Measurements from ENCODE around the gene OPRL1. TPM values are rescaled to one million over a fixed set of nuclear protein-coding genes. Genes with fewer than 3 reads are reported as not detected.

OPRL1 gene
- total and polyA plus RNA-seq, 2 of the 8 experiments (the other 6 are each of a cell fraction or from before 2014, with no cell fraction given) = 0.63 to 0.98 TPM

DNA sequence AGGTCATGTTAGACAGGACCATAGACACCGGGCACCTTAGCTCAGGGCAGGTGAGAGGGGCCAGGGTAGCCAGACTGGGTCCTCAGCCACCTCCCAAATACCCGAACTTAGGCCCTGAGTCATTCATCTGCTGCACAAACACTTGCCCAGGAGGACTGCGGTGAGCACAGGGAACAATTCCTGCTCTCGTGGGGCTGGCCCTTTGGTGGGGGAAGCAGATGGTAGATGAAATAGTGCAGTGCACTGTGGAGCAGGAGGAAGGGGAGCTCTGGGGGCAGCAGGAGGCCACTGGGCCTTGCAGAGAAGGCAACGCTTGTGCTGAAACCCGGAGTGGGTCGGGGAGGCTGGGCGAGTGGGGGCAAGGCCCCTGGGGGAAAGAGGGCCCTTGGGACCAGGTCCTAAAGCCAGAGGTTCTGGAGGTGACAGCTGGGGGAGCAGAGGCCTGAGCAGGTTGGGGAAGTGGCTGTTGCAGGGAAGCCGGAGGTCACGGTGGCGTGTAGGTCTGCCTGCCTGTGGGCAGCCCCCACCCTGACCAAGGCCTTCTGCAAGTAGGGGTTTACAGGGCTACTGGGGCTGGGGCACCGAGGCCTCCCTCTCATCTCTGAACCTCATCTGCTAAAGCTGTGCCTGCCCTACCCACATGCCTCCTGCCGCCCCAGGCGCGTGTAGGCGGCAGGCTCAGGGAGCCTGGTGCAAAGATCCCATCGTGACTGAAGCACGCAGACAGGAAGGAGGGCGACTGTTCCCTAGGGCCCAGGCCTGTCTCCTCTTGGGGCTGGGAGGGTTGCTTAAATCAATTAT is 32.2 kb downstream of the OPRL1 start:
- Histone ChIP-seq H3K27me3 (replicated peaks in 1 of 4; ENCODE audit: control insufficient read depth in 3 of 4, extremely low read depth in 1 of 4, insufficient read depth in 3 of 4, low read length in 3 of 4) (no peaks in the 10 kb centered on the region), H3K23me2 (ENCODE audit: low read depth, low read length) (no peaks in the 10 kb centered on the region), H3K36me3 (ENCODE audit: control insufficient read depth in 2 of 4, insufficient read depth in 4 of 4, low read length in 3 of 4) (no peaks in the 10 kb centered on the region), H2AK5ac (ENCODE audit: low read depth, low read length) (no peak overlapping the region), H3K79me1 (ENCODE audit: low read depth, low read length) (no peaks in the 10 kb centered on the region), H3K14ac (ENCODE audit: insufficient read length) (no peak overlapping the region), H3K56ac (replicated peaks; ENCODE audit: insufficient read length, low read depth, low read length) (no peak overlapping the region), H3K4ac (replicated peaks; ENCODE audit: insufficient read length, low read depth, low read length) (no peak overlapping the region), H2AFZ (ENCODE audit: low read length) (no peak overlapping the region), H3K9ac (replicated peaks in 1 of 4; ENCODE audit: extremely low read depth in 1 of 4, low read depth in 3 of 4, low read length in 3 of 4) (no peak overlapping the region), H2BK5ac (ENCODE audit: low read depth, low read length) (no peak overlapping the region), H2BK20ac (ENCODE audit: low read length) (no peak overlapping the region), H3K9me3 (ENCODE audit: insufficient read depth in 2 of 2, low read depth in 1 of 2, low read length in 1 of 2) (no peaks in the 10 kb centered on the region), H3K4me2 (ENCODE audit: insufficient read depth in 1 of 2, low read depth in 2 of 2, low read length in 2 of 2) (no peak overlapping the region), H3K23ac (ENCODE audit: insufficient read length) (no peak overlapping the region), H2BK15ac (ENCODE audit: low read length) (no peak overlapping the region), H3K4me1 (replicated peaks in 1 of 4; ENCODE audit: control insufficient read depth in 3 of 4, insufficient read depth in 4 of 4, low read length in 3 of 4) (no peaks in the 10 kb centered on the region), H3K79me2 (ENCODE audit: control insufficient read depth in 1 of 2, insufficient read depth in 2 of 2, low read length in 2 of 2) (no peaks in the 10 kb centered on the region), H3K27ac (ENCODE audit: low read depth, low read length) (no peak overlapping the region), H4K20me1 (replicated peaks in 1 of 2; ENCODE audit: control insufficient read depth in 1 of 2, insufficient read depth in 2 of 2, low read length in 2 of 2) (peaks cover 0 to 4% of the 10 kb centered on the region in 2 experiments), H2BK120ac (replicated peaks; ENCODE audit: low read depth, low read length) (no peak overlapping the region), H4K8ac (ENCODE audit: extremely low read depth, insufficient read depth, low read length) (peak overlapping the region; percentile 68; the same call in 1 of the 2 replicates), H4K91ac (replicated peaks; ENCODE audit: insufficient read length, low read length) (no peak overlapping the region), H2BK12ac (ENCODE audit: low read depth, low read length) (peak overlapping the region; percentile 39; the same call in 1 of the 2 replicates), H4K5ac (ENCODE audit: insufficient read length, low read depth, low read length) (no peak overlapping the region), H3K4me3 (ENCODE audit: extremely low read depth in 1 of 4, insufficient read depth in 2 of 4, low read depth in 3 of 4, low read length in 4 of 4) (no peak overlapping the region), H3K18ac (ENCODE audit: extremely low read depth, low read length) (no peak overlapping the region)
- WGBS, 2 experiments (ENCODE audit: extremely low coverage in 1 of 2, insufficient coverage in 1 of 2, insufficient read length in 1 of 2, insufficient replicate concordance in 2 of 2, low coverage in 1 of 2, low lambda C conversion rate in 2 of 2, missing lambda C conversion rate in 1 of 2) = 86% methylated on average over 16 of the region's 19 CpGs; no CpG with 5 or more reads in 1 of the 2 experiments
- POLR2A ChIA-PET (ENCODE audit: partially characterized antibody) = no interaction called here
- FAIRE-seq (no peak), DNase-seq (ENCODE audit: low read depth in 1 of 2, low spot score in 2 of 2) (peak in 1 of 2 experiments; percentile 45)
- CTCF ChIA-PET (ENCODE audit: partially characterized antibody) = interaction anchor here (0.5 to 6.4 kb wide), 6 partner anchors 8 to 491 kb away, joined by 3 to 59 read pairs (median 4); no protein-coding TSS in a partner anchor
- TF ChIP-seq JUND (IDR thresholded peaks at IDR 0.05; ENCODE audit: low read length) = no peak
- TF ChIP-seq RAD21 (IDR thresholded peaks at IDR 0.05 in 1 of 2, conservative IDR thresholded peaks at IDR 0.05 in 1 of 2; ENCODE audit: low read depth in 2 of 2, low read length in 2 of 2) = no peak
- no peak for TF ChIP-seq SP4 (IDR thresholded peaks at IDR 0.05; ENCODE audit: low read length)
- no peak for TF ChIP-seq CHD2 (IDR thresholded peaks at IDR 0.05; ENCODE audit: low read length)
- TF ChIP-seq CTBP2 (IDR thresholded peaks at IDR 0.05; ENCODE audit: borderline replicate concordance, insufficient read depth, insufficient read length, low read length) = no peak
- TF ChIP-seq TEAD4 (IDR thresholded peaks at IDR 0.05; ENCODE audit: low read depth, low read length) = no peak
- TF ChIP-seq CBX8 (IDR thresholded peaks at IDR 0.05; ENCODE audit: borderline replicate concordance, low read depth, low read length) = no peak
- no peak for TF ChIP-seq SAP30 (IDR thresholded peaks at IDR 0.05; ENCODE audit: insufficient read depth, insufficient replicate concordance, low read length)
